Measurements from ENCODE around the gene NFE2L3.
"Not testable (repeated sequence)": the region's sequence is repeated elsewhere in the genome, so short reads cannot be mapped to it uniquely, and the experiment has no call there.

The NFE2L3 gene

GRCh38 chr7:26167303-26167934 lies 15.4 kb downstream of the NFE2L3 start:
- no peak for DNase-seq (ENCODE audit: low read depth in 3 of 3)

DNA sequence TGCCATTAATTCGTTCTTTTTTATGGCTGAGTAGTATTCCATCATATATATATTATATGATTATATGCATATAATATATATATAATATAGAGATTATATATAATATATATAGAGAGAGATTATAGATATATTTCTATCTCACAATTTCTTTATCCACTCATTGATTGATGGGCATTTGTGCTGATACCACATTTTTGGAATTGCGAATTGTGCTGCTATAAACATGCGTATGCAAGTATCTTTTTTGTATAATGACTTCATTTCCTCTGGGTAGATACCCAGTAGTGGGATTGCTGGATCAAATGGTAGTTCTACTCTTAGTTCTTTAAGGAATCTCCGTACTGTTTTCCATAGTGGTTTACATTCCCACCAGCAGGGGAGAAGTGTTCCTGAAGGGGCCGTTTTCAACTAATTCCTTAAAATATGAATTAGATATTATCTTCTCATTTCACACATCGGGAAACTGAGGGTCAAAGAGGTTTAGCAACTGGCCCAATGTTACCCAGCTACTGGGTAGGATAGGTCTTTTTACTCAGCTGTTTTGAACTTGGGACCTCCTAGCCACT lies 16.5 kb downstream of the NFE2L3 start:
- no peak for DNase-seq (ENCODE audit: low read depth in 3 of 3)

DNA sequence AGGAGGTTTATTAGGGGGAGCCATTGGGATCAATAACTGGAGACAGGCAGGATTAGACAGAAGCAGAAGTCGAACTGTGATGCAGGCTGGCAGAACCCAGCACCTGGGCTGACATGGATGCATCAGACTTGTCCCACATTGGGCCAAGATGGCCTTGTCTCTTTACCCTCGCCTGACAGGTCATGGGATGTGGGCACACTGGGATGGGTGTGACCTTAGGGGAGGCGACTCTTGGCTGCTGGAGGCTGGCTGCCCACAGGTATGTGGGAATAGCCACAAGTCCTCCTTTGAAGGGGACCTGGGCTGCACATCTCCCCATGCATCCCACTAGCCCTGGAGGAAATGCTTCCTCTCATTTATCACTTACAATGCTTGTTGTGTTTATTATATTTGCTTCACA lies 17.3 kb downstream of the NFE2L3 start:
- DNase-seq (ENCODE audit: low read depth in 3 of 3) = no peak

DNA sequence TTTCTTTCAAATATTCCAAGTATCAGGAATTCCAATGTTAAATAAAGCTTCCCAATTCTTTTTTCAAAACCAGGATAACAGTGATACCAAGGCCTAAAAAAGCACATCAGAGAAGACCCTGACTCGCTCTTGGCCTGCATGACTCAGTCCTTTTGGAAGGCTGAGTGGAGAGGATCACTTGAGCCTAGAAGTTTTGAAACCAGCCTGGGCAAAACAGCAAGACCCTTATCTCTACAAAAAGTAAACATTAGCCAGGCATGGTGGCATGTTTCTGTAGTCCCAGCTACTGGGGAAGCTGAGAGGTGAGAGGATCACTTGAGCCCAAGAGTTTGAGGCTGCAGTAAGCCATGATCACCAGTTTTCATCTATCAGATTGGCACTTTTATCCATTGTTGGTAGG lies 18.7 kb downstream of the NFE2L3 start:
- no peak for DNase-seq (ENCODE audit: low read depth in 3 of 3)

- DNase-seq (ENCODE audit: low read depth in 3 of 3) = no peak
Observed at GRCh38 chr7:26171601-26172000, 19.6 kb downstream of the NFE2L3 start.

DNA sequence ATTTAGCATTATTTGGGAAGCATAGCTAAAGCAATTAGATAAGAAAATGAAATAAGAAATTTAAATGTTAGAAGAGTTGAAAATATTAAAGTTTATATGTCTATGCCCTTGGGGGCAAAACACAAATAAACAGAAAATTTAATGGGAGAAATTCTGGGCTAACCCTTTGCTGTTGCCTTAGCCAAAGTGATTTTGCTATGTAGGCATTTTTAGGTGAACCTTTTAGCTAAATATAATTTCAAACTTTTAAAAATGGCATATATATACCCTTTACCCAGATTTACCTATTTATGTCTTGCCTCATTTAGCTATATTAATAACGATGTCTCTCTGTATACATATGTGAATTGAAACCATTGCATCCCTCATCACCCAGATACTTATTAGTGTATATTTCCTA lies 20.1 kb downstream of the NFE2L3 start:
- DNase-seq (ENCODE audit: low read depth in 3 of 3) = no peak

DNA sequence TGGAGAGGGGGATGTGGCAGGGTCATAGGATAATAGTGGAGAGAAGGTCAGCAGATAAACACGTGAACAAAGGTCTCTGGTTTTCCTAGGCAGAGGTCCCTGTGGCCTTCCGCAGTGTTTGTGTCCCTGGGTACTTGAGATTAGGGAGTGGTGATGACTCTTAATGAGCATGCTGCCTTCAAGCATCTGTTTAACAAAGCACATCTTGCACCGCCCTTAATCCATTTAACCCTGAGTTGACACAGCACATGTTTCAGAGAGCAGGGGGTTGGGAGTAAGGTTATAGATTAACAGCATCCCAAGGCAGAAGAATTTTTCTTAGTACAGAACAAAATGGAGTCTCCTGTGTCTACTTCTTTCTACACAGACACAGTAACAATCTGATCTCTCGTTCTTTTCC lies 23.9 kb downstream of the NFE2L3 start:
- DNase-seq (ENCODE audit: low read depth in 3 of 3) = not testable (repeated sequence)

- DNase-seq (ENCODE audit: low read depth in 3 of 3) = not testable (repeated sequence)
Observed at GRCh38 chr7:26176696-26177095, 24.7 kb downstream of the NFE2L3 start.

GRCh38 chr7:26177269-26177668 lies 25.3 kb downstream of the NFE2L3 start:
- not testable (repeated sequence) for DNase-seq (ENCODE audit: low read depth in 3 of 3)

DNA sequence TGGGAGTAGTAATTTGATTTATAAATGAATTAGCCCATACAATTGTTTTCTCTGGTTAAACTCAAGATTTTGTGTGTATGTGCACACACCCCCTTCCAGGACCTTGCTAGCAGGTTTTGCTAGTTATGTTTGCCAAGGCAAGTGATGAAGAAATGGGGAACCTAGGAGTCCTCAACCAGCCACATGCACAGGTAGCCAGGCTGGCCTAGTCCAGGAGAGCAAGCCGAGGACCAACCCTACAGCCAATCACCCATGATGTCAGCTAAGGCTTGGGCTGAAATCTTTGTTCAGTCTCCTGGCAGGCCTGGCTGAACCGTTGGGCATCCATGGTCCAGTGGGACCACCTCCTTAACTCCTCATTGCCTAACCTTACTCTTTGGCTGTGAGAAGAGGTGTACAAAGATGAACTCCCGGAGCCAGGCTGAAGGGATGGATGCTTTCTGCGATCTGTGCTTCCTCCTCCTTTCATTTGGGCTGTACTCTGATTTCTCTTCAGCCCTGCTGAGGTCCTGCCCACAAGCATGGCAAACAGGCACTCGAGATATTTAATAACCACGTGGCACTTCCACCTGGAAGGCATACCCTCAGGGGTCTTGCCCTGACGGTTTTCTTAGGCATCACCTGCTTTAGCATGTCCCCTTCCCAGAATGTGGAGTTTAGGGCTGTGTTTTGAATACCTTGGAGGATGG lies 26.4 kb downstream of the NFE2L3 start:
- DNase-seq (ENCODE audit: low read depth in 3 of 3) = no peak

GRCh38 chr7:26179422-26179821 lies 27.4 kb downstream of the NFE2L3 start:
- no peak for DNase-seq (ENCODE audit: low read depth in 3 of 3)

DNA sequence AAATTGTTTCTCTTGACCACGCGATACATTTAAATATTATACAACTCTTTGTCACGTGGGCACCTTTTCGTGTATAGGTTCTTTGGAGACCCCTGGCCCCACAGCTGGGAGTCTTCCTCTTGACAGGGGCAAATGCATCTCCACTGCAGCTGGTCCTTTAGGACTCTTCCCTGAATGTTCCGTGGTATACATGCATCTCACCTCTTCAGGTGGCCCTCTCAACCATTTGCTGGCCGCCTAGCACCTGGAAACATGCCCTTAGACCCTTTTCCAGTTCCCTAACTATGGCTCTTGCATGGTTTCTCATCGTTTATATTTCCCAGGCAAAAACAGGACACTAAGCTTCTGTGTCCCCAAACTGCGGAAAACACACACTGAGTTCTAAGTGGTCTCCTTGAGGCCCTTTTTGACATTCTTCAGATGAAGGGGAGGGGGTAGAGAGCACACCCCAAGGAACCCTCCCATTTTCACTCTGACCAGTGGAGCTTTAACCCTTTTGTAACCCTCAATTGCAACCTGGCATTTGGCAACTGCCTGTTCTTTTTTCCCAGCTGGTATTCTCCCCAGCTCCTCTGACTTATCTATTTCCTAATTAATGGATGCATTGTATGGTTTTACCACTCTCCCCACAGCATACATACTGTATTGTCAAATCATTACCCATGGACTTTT lies 28.0 kb downstream of the NFE2L3 start:
- DNase-seq (ENCODE audit: low read depth in 3 of 3) = no peak

DNA sequence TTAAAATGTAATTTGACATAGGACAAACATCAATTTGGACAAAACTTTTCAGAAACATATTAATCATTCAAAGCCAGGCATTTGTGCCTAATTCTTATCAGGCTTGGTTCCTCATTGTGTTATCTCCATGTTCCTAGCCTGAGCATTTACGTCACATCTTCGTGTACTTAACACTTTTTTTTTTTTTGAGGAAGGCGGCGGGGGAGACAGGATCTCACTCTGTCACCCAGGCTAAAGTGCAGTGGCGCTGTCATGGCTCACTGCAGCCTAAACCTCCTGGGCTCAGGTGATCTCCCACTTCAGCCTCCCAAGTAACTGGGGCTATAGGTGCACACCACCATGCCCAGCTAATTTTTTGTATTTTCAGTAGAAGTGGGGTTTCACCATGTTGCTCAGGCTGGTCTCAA lies 28.8 kb downstream of the NFE2L3 start:
- DNase-seq (ENCODE audit: low read depth in 3 of 3) = no peak

GRCh38 chr7:26181474-26182227 lies 29.7 kb downstream of the NFE2L3 start:
- DNase-seq (ENCODE audit: low read depth in 3 of 3) = no peak

DNA sequence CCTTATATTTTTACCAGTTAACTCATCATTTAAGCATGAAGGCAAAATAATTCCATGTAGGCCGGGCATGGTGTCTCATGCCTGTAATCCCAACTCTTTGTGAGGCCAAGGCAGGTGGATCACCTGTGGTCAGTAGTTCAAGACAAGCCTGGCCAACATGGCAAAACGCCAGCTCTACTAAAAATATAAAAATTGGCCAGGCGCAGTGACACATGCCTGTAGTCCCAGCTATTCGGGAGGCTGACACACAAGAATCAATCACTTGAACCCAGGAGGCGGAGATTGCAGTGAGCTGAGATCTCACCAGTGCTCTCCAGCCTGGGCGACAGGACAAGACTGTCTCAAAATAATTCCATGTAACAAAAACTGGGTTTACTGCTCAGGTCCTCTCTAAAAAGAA lies 30.3 kb downstream of the NFE2L3 start:
- DNase-seq (ENCODE audit: low read depth in 3 of 3) = no peak

DNA sequence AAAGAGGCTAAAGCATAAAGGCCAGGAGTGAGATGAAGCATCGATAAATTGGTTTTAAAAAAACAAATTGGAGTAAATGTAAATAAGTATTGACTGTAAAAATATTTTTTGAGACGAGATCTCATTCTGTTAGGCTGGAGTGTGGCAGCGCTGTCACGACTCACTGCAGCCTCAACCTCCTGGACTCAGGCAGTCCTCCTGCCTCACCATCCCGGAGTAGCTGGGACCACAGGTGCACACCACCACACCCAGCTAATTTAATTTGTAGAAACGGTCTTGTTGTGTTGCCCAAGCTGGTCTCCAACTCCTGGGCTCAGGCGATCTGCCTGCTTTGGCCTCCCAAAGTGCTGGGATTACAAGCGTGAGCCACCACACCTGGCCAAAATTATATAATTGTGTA lies 30.7 kb downstream of the NFE2L3 start:
- no peak for DNase-seq (ENCODE audit: low read depth in 3 of 3)

DNA sequence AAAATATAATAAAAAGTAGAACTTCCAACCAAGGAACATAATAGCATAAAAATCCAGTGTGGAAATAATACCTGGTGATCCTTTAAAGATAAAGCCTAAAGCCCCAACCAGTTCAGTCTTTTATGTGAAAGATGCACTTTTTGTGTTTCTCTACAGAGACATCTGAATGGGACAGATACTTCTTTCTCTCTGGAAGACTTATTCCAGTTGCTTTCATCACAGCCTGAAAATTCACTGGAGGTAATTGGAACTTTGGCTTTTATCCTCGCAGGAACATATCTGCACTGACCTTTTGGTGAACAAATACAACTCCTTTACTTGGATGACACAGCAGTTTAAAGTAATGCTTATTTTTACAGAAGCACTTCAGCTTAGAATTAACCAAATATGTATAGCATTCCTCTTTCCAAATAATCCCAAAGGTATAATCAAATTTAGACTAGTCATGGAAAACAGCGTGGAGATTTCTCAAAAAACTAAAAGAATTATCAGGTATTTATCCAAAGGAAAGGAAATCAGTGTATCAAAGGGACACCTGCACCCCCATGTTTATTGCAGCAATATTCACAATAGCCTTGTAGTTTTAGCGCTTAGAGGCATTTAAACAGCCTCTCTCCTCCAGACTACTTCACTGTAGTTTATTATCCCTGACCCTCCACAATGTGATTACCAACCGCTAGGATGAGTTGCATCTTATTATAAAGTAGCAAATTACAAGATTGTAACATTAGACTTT lies 31.7 kb downstream of the NFE2L3 start:
- DNase-seq (ENCODE audit: low read depth in 3 of 3) = no peak

DNA sequence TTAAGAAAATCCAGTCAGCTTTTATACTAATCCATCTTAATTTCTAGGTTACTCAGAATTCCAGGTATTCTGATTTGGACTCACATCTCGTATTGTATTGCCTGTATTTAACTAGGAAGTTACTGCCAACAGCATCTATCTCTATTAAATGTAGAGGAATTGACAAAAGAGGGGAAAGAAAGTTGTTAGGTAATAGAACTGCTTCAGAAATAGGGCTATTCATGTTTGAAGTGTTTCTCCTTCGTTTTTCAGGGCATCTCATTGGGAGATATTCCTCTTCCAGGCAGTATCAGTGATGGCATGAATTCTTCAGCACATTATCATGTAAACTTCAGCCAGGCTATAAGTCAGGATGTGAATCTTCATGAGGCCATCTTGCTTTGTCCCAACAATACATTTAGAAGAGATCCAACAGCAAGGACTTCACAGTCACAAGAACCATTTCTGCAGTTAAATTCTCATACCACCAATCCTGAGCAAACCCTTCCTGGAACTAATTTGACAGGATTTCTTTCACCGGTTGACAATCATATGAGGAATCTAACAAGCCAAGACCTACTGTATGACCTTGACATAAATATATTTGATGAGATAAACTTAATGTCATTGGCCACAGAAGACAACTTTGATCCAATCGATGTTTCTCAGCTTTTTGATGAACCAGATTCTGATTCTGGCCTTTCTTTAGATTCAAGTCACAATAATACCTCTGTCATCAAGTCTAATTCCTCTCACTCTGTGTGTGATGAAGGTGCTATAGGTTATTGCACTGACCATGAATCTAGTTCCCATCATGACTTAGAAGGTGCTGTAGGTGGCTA lies 32.5 kb downstream of the NFE2L3 start:
- not testable (repeated sequence) for DNase-seq (ENCODE audit: low read depth in 3 of 3)

GRCh38 chr7:26185131-26185843 lies 33.3 kb downstream of the NFE2L3 start:
- DNase-seq (ENCODE audit: low read depth in 3 of 3) = no peak

GRCh38 chr7:26185844-26186180 lies 33.8 kb downstream of the NFE2L3 start:
- DNase-seq (ENCODE audit: low read depth in 3 of 3) = no peak
